Lower leg skin (tissue), 4 donors: ENCODE measurements around the gene OSMR. TPM values are rescaled to one million over a fixed set of nuclear protein-coding genes. Genes with fewer than 3 reads are reported as not detected.

Experiments
- DNase-seq, 2 donors: peaks; one replicate each; pipeline ENCODE4 v3.0.0-alpha.2; 2019; ENCODE audit warnings: low spot score in 2 of 2
- H3K4me3 ChIP-seq: fragments of 200-600 bp; sonication (generic); 2 replicates; pipeline ENCODE4 v1.5.1; 2017; ENCODE audit warnings: mild to moderate bottlenecking, low read depth; ENCODE audit not compliant: poor library complexity, severe bottlenecking
- POLR2A ChIP-seq, 2 donors: fragments of 450-650 bp; IDR thresholded peaks; one replicate each; pipeline ENCODE4 v1.6.1; 2016 to 2017; ENCODE audit warnings: antibody characterized with exemption in 2 of 2, mild to moderate bottlenecking in 1 of 2, moderate library complexity in 1 of 2
- WGBS, 2 donors: methylation state at CpG; one replicate each; pipeline ENCODE4 v1.1.5; 2018; 5-methylcytosine and 5-hydroxymethylcytosine counted together
- intact Hi-C: fragments of 100-400 bp; cut with DNase I; formaldehyde crosslinking; loops from one replicate; pipeline ENCODE4 v1.15.0; 2023; ENCODE audit warnings: low total_unique reads
- total RNA-seq, 4 donors: library from RNA; depleted of rRNA; stranded (reverse); fragments of >200 nt; gene quantifications; one replicate each; pipeline ENCODE4 v1.1.0, GENCODE V29; 2016
- TF ChIP-seq, protein P1 (sequence below), 3 donors: fragments of 450-650 bp; IDR thresholded peaks; one replicate each; pipeline ENCODE4 v1.5.1; 2016; ENCODE audit warnings: antibody characterized with exemption in 3 of 3, mild to moderate bottlenecking in 3 of 3, moderate library complexity in 2 of 3

Gene OSMR
- total RNA-seq, 4 donors from 2014 or later, result 13.7 to 28.1 (median 22.0) TPM

GRCh38 chr5:38871058-38871605, 25.3 kb downstream of the OSMR start:
- 32 to 36% methylated on average over 2 of the region's 2 CpGs for WGBS, 2 donors
- no peak for DNase-seq
- H3K4me3 ChIP-seq, result no peak overlapping the region
- TF ChIP-seq, protein P1, sequence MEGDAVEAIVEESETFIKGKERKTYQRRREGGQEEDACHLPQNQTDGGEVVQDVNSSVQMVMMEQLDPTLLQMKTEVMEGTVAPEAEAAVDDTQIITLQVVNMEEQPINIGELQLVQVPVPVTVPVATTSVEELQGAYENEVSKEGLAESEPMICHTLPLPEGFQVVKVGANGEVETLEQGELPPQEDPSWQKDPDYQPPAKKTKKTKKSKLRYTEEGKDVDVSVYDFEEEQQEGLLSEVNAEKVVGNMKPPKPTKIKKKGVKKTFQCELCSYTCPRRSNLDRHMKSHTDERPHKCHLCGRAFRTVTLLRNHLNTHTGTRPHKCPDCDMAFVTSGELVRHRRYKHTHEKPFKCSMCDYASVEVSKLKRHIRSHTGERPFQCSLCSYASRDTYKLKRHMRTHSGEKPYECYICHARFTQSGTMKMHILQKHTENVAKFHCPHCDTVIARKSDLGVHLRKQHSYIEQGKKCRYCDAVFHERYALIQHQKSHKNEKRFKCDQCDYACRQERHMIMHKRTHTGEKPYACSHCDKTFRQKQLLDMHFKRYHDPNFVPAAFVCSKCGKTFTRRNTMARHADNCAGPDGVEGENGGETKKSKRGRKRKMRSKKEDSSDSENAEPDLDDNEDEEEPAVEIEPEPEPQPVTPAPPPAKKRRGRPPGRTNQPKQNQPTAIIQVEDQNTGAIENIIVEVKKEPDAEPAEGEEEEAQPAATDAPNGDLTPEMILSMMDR (IDR thresholded peaks at IDR 0.05), result no peak
- TF ChIP-seq POLR2A (IDR thresholded peaks at IDR 0.05), result no peak
- intact Hi-C loops, result no loop called here

GRCh38 chr5:38871790-38872551, 26.2 kb downstream of the OSMR start:
- TF ChIP-seq, protein P1 (IDR thresholded peaks at IDR 0.05), result no peak
- no peak for TF ChIP-seq POLR2A (IDR thresholded peaks at IDR 0.05)
- no peak for DNase-seq
- WGBS, 2 donors, result 47 to 49% methylated on average over 5 of the region's 5 CpGs
- intact Hi-C loops, result no loop called here
- no peak overlapping the region for H3K4me3 ChIP-seq

GRCh38 chr5:38872826-38873225, 27.0 kb downstream of the OSMR start:
- no peak for DNase-seq
- 84 to 96% methylated on average over 1 of the region's 1 CpG for WGBS, 2 donors
- TF ChIP-seq, protein P1 (IDR thresholded peaks at IDR 0.05), result no peak
- TF ChIP-seq POLR2A (IDR thresholded peaks at IDR 0.05), result no peak
- no peak overlapping the region for H3K4me3 ChIP-seq
- intact Hi-C loops, result no loop called here

DNA sequence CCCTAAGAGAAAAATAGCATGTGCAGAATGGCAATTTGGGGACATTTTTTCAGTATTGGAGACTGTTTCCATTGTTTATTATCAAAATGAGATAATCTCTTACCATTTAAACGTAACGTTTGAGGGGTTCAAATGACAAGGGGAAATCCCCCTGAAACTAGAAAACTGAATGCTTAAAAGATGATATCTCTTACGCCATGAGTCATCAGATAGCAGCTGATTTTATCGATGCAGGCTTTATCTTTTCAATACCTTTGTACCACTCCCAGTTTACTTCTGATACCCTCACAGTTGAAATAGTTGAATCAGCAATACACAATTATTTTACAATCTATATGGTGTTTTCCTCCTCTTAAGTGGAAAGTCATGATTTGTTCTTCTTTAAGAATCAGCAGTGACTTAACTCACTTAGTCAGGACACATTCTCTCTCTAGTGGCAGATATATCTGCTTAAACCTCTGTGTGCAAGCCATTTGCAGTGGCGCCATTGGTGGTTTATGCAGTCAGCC, 29.2 kb downstream of the OSMR start:
- intact Hi-C loops, result no loop called here
- no peak for TF ChIP-seq POLR2A (IDR thresholded peaks at IDR 0.05)
- TF ChIP-seq, protein P1 (IDR thresholded peaks at IDR 0.05), result no peak
- 64 to 69% methylated on average over 5 of the region's 5 CpGs for WGBS, 2 donors
- no peak for DNase-seq
- no peak overlapping the region for H3K4me3 ChIP-seq

- DNase-seq, result no peak
- intact Hi-C loops, result no loop called here
- H3K4me3 ChIP-seq, result no peak overlapping the region
- WGBS, 2 donors, result 94 to 96% methylated on average over 5 of the region's 5 CpGs
- no peak for TF ChIP-seq POLR2A (IDR thresholded peaks at IDR 0.05)
- TF ChIP-seq, protein P1 (IDR thresholded peaks at IDR 0.05), result no peak
Observed at GRCh38 chr5:38878391-38879077, 32.7 kb downstream of the OSMR start.
